GM12873 (cell line): ENCODE data around the gene PTPRM.

Experiments used
- CTCF ChIP-seq: IDR thresholded peaks from 2 replicates; pipeline ENCODE4 v1.5.1; 2012; ENCODE audit warnings: low read depth, mild to moderate bottlenecking, moderate library complexity, low read length, control low read depth; ENCODE audit not compliant: insufficient read depth; ENCODE audit errors: missing control alignments

Gene PTPRM

DNA sequence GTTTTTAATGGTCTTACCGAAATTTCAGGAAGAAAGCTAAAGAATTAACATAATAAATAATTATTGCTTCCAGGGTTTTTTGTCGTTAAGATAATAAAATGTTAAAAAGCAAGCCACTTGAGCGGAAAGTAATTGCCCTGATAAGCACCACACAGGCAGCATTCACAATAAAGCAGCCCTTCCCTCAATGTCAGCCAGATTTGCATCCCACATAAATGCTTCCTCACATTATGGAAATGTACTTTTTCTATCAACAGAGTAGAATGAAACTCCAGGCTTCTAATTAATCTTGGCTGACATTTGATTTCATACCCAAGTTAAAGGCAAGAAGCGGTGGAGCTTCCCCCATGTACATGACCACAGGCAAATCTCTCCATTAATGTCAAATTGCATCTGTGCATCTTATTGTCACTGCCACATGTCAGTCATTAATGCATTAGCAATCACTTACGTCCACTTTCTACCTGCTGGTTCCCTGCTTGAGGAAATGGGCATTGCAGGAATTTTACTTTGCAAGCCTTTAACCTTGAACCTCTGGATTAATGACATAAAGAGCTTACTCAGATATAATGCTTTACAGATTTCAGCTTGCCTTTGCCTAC lies 26.2 kb downstream of the PTPRM start:
- TF ChIP-seq CTCF: no peak

DNA sequence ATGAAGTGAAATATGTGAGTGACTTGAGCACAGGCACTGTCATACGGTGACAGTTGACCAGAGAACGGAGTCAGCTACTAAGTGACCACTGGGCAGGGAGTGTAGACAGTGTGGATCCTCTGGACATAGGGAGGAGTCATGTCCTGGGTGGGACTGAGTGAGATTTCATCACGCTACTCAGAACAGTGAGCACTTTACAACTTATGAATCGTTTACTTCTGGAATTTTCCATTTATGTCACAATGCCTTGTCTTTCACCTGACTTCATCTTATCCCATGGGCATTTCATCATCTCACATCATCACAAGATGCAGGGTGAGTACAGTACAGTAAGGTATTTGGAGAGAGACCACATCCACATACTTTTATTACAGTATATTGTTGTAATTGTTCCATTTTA lies 29.0 kb downstream of the PTPRM start:
- no peak for TF ChIP-seq CTCF

DNA sequence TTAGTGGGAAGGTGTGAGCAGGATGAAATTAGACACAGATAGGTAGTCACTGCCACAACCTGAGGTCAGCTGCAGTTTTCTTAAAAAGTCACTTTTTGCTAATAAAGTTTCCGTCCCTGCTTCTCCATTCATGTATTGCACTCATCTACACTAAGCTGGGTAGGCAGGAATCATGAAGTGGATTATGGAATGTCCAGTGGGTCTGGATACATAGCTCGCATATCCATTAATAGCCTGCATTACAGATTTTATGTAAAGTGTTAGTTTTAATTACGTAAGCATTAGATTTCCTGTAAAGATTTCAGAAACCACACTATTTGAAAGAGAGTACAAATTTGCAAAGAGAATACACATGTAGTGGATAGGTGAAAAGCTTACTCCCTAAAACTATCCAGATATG lies 30.4 kb downstream of the PTPRM start:
- no peak for TF ChIP-seq CTCF

DNA sequence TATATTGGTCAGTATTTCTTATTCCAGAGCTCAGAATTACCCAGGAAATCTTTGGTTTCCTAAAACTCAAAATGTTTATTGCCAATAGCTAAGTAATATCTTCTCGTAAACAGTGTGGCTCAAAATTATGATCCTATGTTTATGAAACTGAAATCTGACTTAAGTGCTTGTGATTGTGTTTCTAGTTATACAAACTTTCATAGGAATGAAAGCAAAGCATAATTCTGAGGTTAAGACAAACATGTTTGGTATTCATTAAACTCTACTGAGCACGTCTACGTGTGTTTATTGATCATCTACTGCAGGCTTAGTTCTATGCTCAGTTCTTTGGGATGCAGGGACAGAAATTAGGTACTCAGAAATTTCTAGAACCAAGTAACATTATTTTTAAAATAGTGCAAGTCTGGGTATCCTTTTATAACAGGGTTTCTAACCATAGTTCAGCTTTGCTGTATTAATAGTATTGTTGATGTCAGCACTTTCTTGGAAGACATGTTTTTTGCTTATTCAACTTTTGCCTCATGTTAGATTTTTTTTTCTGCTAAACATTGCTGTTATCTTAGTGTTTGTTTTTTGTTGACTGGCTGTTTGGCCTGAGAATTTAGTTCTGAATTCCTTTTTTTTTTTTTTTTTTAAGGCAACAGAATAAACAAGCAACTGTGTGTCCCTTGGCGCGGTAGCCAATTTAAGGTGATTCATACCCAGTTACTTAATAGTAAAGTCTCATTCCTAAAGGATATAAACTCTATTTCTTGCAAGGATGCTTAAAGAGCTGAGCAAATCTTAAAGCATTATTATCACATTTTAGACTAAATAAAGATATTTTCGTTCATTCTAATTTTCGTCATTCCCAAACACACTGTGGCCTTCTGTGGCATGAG lies 31.3 kb downstream of the PTPRM start:
- no peak for TF ChIP-seq CTCF

GRCh38 chr18:7600036-7600435 lies 32.9 kb downstream of the PTPRM start:
- TF ChIP-seq CTCF: no peak

DNA sequence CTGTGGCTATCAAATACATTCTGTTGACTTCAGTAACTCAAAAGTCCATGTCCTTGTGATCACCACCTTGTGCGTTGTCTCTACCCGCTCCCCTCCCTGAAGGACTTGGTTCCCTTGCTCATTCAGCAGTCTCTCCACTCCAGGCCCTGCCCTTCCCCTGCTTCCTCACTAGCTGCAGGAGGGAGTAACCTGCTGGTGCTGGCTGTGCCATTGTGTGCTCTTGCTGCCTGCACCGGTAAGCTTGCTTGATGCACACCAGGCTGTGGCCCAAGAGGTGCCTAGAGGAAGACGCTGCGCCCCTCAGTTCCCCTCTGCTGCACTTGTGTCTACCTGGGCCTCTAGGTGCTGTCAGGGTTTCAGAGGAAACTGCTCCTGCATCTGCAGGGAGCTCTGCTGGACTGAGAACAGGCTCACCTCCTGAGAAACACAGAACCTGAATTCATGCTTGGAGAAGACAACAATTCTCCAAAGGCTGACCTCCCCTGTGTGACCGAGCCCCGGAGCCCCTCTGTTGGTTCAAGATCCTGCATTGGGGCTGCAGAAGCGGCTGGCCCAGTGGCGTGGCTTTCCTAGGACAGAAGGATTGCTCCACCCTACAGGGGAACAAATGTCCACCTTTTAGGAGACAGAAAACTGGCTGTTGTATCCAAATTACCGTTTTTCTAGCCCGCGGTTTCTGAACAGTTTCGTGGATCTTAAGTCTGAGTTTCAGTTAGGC lies 33.6 kb downstream of the PTPRM start:
- no peak for TF ChIP-seq CTCF

GRCh38 chr18:7601246-7601615 lies 34.1 kb downstream of the PTPRM start:
- TF ChIP-seq CTCF: no peak
